Activated naive CD4-positive, alpha-beta T cell treated with anti-CD3 and anti-CD28 coated beads, Interleukin-2, amount 50 U/mL, for 16 hours (primary cell): ENCODE data around the gene HMGN1.

Experiments used
- DNase-seq: peaks from one replicate; pipeline ENCODE4 v3.0.0-alpha.2; 2020

HMGN1 gene

GRCh38 chr21:39366563-39366962 is 17.7 kb upstream of the HMGN1 start:
- no peak for DNase-seq

GRCh38 chr21:39364949-39365348 is 16.1 kb upstream of the HMGN1 start:
- DNase-seq: no peak

- no peak for DNase-seq
These were observed 15.0 kb upstream of the HMGN1 start for GRCh38 chr21:39363607-39364555.

- DNase-seq: no peak
These were observed 13.8 kb upstream of the HMGN1 start for GRCh38 chr21:39362733-39363132.

- DNase-seq: no peak
These were observed 10.5 kb upstream of the HMGN1 start for GRCh38 chr21:39359382-39359781.

- no peak for DNase-seq
These were observed 4.4 kb upstream of the HMGN1 start for GRCh38 chr21:39353295-39353694.

GRCh38 chr21:39350094-39351005 is 1.5 kb upstream of the HMGN1 start:
- no peak for DNase-seq

- peak; percentile 99 for DNase-seq
These were observed 564 bp upstream of the HMGN1 start for GRCh38 chr21:39349211-39350093.

GRCh38 chr21:39348040-39348354 is 891 bp downstream of the HMGN1 start:
- no peak for DNase-seq

- DNase-seq: no peak
These were observed 1.4 kb downstream of the HMGN1 start for GRCh38 chr21:39347537-39347936.

- no peak for DNase-seq
These were observed 2.1 kb downstream of the HMGN1 start for GRCh38 chr21:39346671-39347331.

GRCh38 chr21:39346206-39346605 is 2.7 kb downstream of the HMGN1 start:
- DNase-seq: no peak

GRCh38 chr21:39345440-39345839 is 3.4 kb downstream of the HMGN1 start:
- no peak for DNase-seq

- no peak for DNase-seq
These were observed 4.0 kb downstream of the HMGN1 start for GRCh38 chr21:39344848-39345247.

- no peak for DNase-seq
These were observed 7.5 kb downstream of the HMGN1 start for GRCh38 chr21:39341249-39341923.

GRCh38 chr21:39340687-39341086 is 8.2 kb downstream of the HMGN1 start:
- no peak for DNase-seq

- no peak for DNase-seq
These were observed 9.7 kb downstream of the HMGN1 start for GRCh38 chr21:39339231-39339630.

- no peak for DNase-seq
These were observed 12.4 kb downstream of the HMGN1 start for GRCh38 chr21:39336457-39337008.

- no peak for DNase-seq
These were observed 14.3 kb downstream of the HMGN1 start for GRCh38 chr21:39334611-39335010.

GRCh38 chr21:39332175-39332574 is 16.7 kb downstream of the HMGN1 start:
- DNase-seq: no peak

GRCh38 chr21:39330001-39330400 is 18.9 kb downstream of the HMGN1 start:
- DNase-seq: no peak
